Endothelial cell of umbilical vein (primary cell): ENCODE data around the gene FIG4. TPM values are rescaled to one million over a fixed set of nuclear protein-coding genes. Genes with fewer than 3 reads are reported as not detected.

ENCODE experiments used
- BruUV-seq: library from RNA; stranded (reverse); fragments of 400-500 nt; replicated peaks from 2 replicates; lab custom pipeline; 2021; lab: Mats Ljungman, UMichigan
- CTCF ChIA-PET: fragments of 300-600, 350-600 bp; sonication (Branson Sonifier 250); formaldehyde crosslinking; loops from one replicate; lab custom pipeline; 2021; ENCODE audit warnings: antibody characterized with exemption, inconsistent platforms; lab: Charles Lee
- POLR2A ChIA-PET: fragments of 300-600, 350-600 bp; sonication (Branson Sonifier 250); formaldehyde crosslinking; loops from one replicate; lab custom pipeline; 2021; ENCODE audit warnings: antibody characterized with exemption, inconsistent platforms; lab: Charles Lee
- DNase-seq: peaks from one replicate; pipeline ENCODE4 v3.0.0-alpha.2; 2011; ENCODE audit warnings: low read depth, low spot score
- FAIRE-seq: peaks from 2 replicates; lab custom pipeline; 2011; peaks lifted over from hg19 to GRCh38; lab: Jason Lieb, UNC
- H2AFZ ChIP-seq: 2 replicates; pipeline ENCODE4 v1.6.0; 2012; ENCODE audit warnings: low read depth, low read length, control low read depth, inconsistent platforms
- H3K27ac ChIP-seq: 2 replicates; pipeline ENCODE4 v1.5.1; 2011; ENCODE audit warnings: low read depth, mild to moderate bottlenecking, control low read depth, low read length, moderate library complexity; ENCODE audit not compliant: insufficient read depth
- H3K27me3 ChIP-seq, 2 experiments: 2 replicates each; pipeline versions ENCODE4 v1.6.0 to v1.6.1; 2011; ENCODE audit warnings: low read length in 2 of 2, mixed read lengths in 1 of 2; ENCODE audit not compliant: control insufficient read depth in 2 of 2, insufficient read depth in 2 of 2
- H3K36me3 ChIP-seq, 2 experiments: 2 replicates in 1 of 2; 3 replicates in 1 of 2; pipeline ENCODE4 v1.5.1; 2011; ENCODE audit warnings: low read length in 2 of 2, mild to moderate bottlenecking in 1 of 2, moderate library complexity in 1 of 2; ENCODE audit not compliant: control insufficient read depth in 2 of 2, insufficient read depth in 2 of 2; ENCODE audit errors: extremely low read depth in 1 of 2
- H3K4me1 ChIP-seq: 3 replicates; pipeline ENCODE4 v1.5.1; 2011; ENCODE audit warnings: mild to moderate bottlenecking, low read length; ENCODE audit not compliant: control insufficient read depth, insufficient read depth; ENCODE audit errors: extremely low read depth
- H3K4me2 ChIP-seq: 2 replicates; pipeline ENCODE4 v1.6.1; 2011; ENCODE audit warnings: low read length, control low read depth, mixed read lengths; ENCODE audit not compliant: insufficient read depth
- H3K4me3 ChIP-seq, 3 experiments: fragments of 200-600 bp in 1 of 3; sonication (generic), shearing (Covaris generic) in 1 of 3; replicated peaks in 1 of 3; 2 replicates each; pipeline ENCODE4 v1.5.1; 2011 to 2016; ENCODE audit warnings: control low read depth in 3 of 3, low read length in 3 of 3, mild to moderate bottlenecking in 2 of 3, inconsistent platforms in 1 of 3, low read depth in 1 of 3, moderate library complexity in 1 of 3; ENCODE audit not compliant: insufficient read depth in 1 of 3
- H3K79me2 ChIP-seq: 2 replicates; pipeline ENCODE4 v1.6.0; 2012; ENCODE audit warnings: low read length, inconsistent platforms; ENCODE audit not compliant: control insufficient read depth, insufficient read depth
- H3K9ac ChIP-seq: replicated peaks from 2 replicates; pipeline ENCODE3; 2011; ENCODE audit warnings: low read length, control low read depth; ENCODE audit not compliant: insufficient read depth; ENCODE audit errors: extremely low read depth
- H3K9me1 ChIP-seq: replicated peaks from 3 replicates; pipeline ENCODE4 v1.6.0; 2011; ENCODE audit warnings: mild to moderate bottlenecking, low read length; ENCODE audit not compliant: control insufficient read depth, insufficient read depth; ENCODE audit errors: extremely low read depth
- H3K9me3 ChIP-seq: replicated peaks from 2 replicates; pipeline ENCODE4 v1.5.1; 2012; ENCODE audit warnings: low read length, inconsistent platforms; ENCODE audit not compliant: control insufficient read depth, insufficient read depth
- H4K20me1 ChIP-seq: replicated peaks from 2 replicates; pipeline ENCODE3; 2011; ENCODE audit warnings: mild to moderate bottlenecking, low read length; ENCODE audit not compliant: control insufficient read depth, insufficient read depth; ENCODE audit errors: extremely low read depth
- EZH2 ChIP-seq: IDR thresholded peaks from 2 replicates; pipeline ENCODE4 v1.6.1; 2012; ENCODE audit warnings: borderline replicate concordance, low read depth, mild to moderate bottlenecking, moderate library complexity, low read length, inconsistent platforms; ENCODE audit not compliant: severe bottlenecking
- FOS ChIP-seq: IDR thresholded peaks from 2 replicates; pipeline ENCODE4 v1.6.1; 2011; ENCODE audit warnings: mild to moderate bottlenecking, low read length, moderate library complexity, borderline replicate concordance; ENCODE audit not compliant: insufficient read depth
- GATA2 ChIP-seq: IDR thresholded peaks from 2 replicates; pipeline ENCODE4 v1.7.0; 2011; ENCODE audit warnings: low read depth, mild to moderate bottlenecking, moderate library complexity, mixed read lengths, low read length; ENCODE audit not compliant: insufficient read length, insufficient read depth
- JUN ChIP-seq: IDR thresholded peaks from 2 replicates; pipeline ENCODE4 v1.6.1; 2011; ENCODE audit warnings: borderline replicate concordance, low read depth; ENCODE audit not compliant: insufficient read length, insufficient read depth
- MYC ChIP-seq: IDR thresholded peaks from one replicate; pipeline ENCODE4 v1.6.1; 2011; ENCODE audit warnings: mild to moderate bottlenecking, low read depth, low read length
- POLR2A ChIP-seq: IDR thresholded peaks from 2 replicates; pipeline ENCODE4 v1.6.1; 2012; ENCODE audit warnings: low read depth, mild to moderate bottlenecking, control low read depth, low read length
- POLR2AphosphoS5 ChIP-seq: IDR thresholded peaks from 2 replicates; pipeline ENCODE4 v1.6.1; 2012; ENCODE audit warnings: low read depth, mild to moderate bottlenecking, control low read depth, low read length, moderate library complexity; ENCODE audit not compliant: insufficient read depth
- dilution Hi-C: fragments of 300-500 bp; cut with MboI; formaldehyde crosslinking; loops from one replicate; pipeline ENCODE4 v1.15.0; 2019; ENCODE audit warnings: low sequenced_read_pairs; ENCODE audit not compliant: extremely low pct_ligation_motif_present
- intact Hi-C: fragments of 100-400 bp; cut with micrococcal nuclease; formaldehyde crosslinking; loops from one replicate; pipeline ENCODE4 v1.10.0; 2022
- polyA plus RNA-seq, 4 experiments: library from polyadenylated mRNA; depleted of rRNA in 3 of 4; stranded (reverse) in 3 of 4; unstranded in 1 of 4; fragments of >200 nt; gene quantifications; 2 replicates each; pipeline versions ENCODE4 v1.2.1 to v1.2.3, GENCODE V29; 2011 to 2012; ENCODE audit warnings: missing spikeins in 1 of 4
- total RNA-seq: library from RNA; stranded (reverse); gene quantifications from 2 replicates; pipeline ENCODE4 v1.2.3, GENCODE V29; 2021
- TF ChIP-seq, protein P1 (sequence below): IDR thresholded peaks from 2 replicates; pipeline ENCODE4 v1.6.1; 2011; ENCODE audit not compliant: insufficient read depth, insufficient read length
- TF ChIP-seq, protein P2 (sequence below), 2 donors: IDR thresholded peaks; 1 replicate in 1 of 2; 2 replicates in 1 of 2; pipeline ENCODE4 v1.5.1; 2011; ENCODE audit warnings: low read length in 2 of 2, mild to moderate bottlenecking in 2 of 2, moderate library complexity in 2 of 2, control low read depth in 1 of 2, inconsistent platforms in 1 of 2, low read depth in 1 of 2; ENCODE audit not compliant: insufficient read depth in 1 of 2; ENCODE audit errors: extremely low read depth in 1 of 2

The FIG4 gene
- total and polyA plus RNA-seq, 2 donors (not counting 3 experiments of a cell fraction or from before 2014, with no cell fraction given) = 7.9 to 12.2 TPM

DNA sequence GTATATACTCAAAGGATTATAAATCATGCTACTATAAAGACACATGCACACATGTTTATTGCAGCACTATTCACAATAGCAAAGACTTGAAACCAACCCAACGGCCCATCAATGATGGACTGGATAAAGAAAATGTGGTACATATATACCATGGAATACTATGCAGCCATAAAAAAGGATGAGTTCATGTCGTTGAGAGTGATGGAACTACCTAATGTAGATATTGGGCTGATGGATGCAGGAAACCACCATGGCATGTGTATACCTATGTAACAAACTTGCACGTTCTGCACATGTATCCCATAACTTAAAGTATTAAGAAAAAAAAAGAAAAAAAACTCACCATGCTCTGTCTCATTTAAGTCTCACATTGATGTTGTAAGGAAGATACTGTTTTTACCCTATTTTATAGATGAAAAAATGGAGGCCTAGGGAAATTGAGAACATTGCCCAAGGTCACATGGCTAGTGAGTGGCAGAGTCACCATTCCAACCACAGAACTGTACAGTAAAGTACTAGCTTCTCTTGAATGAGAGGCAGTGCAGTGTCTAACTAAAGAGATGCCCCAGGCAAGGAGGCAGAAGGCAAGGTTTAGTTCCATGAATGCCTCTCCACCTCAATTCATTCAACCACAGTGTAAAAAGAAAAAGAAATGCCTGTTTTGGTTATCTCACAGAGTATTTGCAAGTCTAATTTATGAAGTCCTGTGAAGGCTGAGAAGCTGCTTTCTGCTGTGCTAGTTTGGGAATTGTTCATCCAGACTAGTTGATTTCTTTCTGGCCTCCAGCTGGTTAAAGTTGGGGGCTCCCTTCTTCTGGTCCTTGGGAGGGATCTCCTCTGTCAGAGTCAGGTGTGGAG, 68.2 kb downstream of the FIG4 start:
- ChIA-PET CTCF (interaction anchor here (0.9 to 1.3 kb wide), 2 partner anchors 24 to 280 kb away, joined by 3 to 6 read pairs; no protein-coding TSS in a partner anchor), POLR2A (no interaction called here)
- Histone ChIP-seq H3K9ac (no peak overlapping the region), H3K4me1 (peaks cover 11% of the 10 kb centered on the region), H3K4me3 (no peak overlapping the region), H3K9me1 (no peaks in the 10 kb centered on the region), H3K4me2 (no peak overlapping the region), H3K36me3 (no peaks in the 10 kb centered on the region), H3K27me3 (peaks cover 0 to 5% of the 10 kb centered on the region in 2 experiments), H3K79me2 (no peaks in the 10 kb centered on the region), H3K27ac (no peak overlapping the region), H3K9me3 (no peaks in the 10 kb centered on the region), H4K20me1 (peaks cover 6% of the 10 kb centered on the region), H2AFZ (no peak overlapping the region)
- TF ChIP-seq, protein P1, sequence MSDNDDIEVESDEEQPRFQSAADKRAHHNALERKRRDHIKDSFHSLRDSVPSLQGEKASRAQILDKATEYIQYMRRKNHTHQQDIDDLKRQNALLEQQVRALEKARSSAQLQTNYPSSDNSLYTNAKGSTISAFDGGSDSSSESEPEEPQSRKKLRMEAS = no peak
- TF ChIP-seq GATA2 (no peak), JUN (no peak), POLR2AphosphoS5 (no peak), MYC (no peak), EZH2 (no peak), FOS (no peak), POLR2A (no peak)
- TF ChIP-seq, protein P2, sequence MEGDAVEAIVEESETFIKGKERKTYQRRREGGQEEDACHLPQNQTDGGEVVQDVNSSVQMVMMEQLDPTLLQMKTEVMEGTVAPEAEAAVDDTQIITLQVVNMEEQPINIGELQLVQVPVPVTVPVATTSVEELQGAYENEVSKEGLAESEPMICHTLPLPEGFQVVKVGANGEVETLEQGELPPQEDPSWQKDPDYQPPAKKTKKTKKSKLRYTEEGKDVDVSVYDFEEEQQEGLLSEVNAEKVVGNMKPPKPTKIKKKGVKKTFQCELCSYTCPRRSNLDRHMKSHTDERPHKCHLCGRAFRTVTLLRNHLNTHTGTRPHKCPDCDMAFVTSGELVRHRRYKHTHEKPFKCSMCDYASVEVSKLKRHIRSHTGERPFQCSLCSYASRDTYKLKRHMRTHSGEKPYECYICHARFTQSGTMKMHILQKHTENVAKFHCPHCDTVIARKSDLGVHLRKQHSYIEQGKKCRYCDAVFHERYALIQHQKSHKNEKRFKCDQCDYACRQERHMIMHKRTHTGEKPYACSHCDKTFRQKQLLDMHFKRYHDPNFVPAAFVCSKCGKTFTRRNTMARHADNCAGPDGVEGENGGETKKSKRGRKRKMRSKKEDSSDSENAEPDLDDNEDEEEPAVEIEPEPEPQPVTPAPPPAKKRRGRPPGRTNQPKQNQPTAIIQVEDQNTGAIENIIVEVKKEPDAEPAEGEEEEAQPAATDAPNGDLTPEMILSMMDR (IDR thresholded peaks at IDR 0.05; ENCODE audit: extremely low read depth in 1 of 2, insufficient read depth in 1 of 2, low read depth in 1 of 2, low read length in 2 of 2) = no peak
- intact Hi-C loops = no loop called here
- no peak for FAIRE-seq
- dilution Hi-C loops = no loop called here
- no TSS peak for BruUV-seq
- no peak for DNase-seq
